Osteoblast (primary cell): ENCODE results near the gene C10orf71. TPM values are rescaled to one million over a fixed set of nuclear protein-coding genes. Genes with fewer than 3 reads are reported as not detected.

Experiments used
- DNase-seq: peaks from one replicate; pipeline ENCODE4 v3.0.0; 2011; ENCODE audit warnings: low spot score, mixed read lengths; ENCODE audit not compliant: insufficient read length; ENCODE audit errors: missing footprints
- H2AFZ ChIP-seq: 2 replicates; pipeline ENCODE4 v1.6.0; 2011; ENCODE audit warnings: mild to moderate bottlenecking, low read length
- H3K27ac ChIP-seq: 2 replicates; pipeline ENCODE4 v1.5.1; 2011; ENCODE audit warnings: mild to moderate bottlenecking, low read depth, low read length, moderate library complexity
- H3K27me3 ChIP-seq: 2 replicates; pipeline ENCODE4 v1.6.0; 2012; ENCODE audit warnings: mild to moderate bottlenecking, control low read depth, inconsistent platforms, low read length, moderate library complexity; ENCODE audit not compliant: insufficient read depth
- H3K36me3 ChIP-seq: 2 replicates; pipeline ENCODE4 v1.5.1; 2011; ENCODE audit warnings: mild to moderate bottlenecking, low read length, control low read depth, moderate library complexity; ENCODE audit not compliant: insufficient read depth
- H3K4me1 ChIP-seq: 2 replicates; pipeline ENCODE4 v1.5.1; 2011; ENCODE audit warnings: mild to moderate bottlenecking, low read length, control low read depth, moderate library complexity; ENCODE audit not compliant: insufficient read depth
- H3K4me2 ChIP-seq: 2 replicates; pipeline ENCODE4 v1.6.0; 2011; ENCODE audit warnings: mild to moderate bottlenecking, low read length; ENCODE audit not compliant: insufficient read depth
- H3K4me3 ChIP-seq: fragments of 200-600 bp; sonication (generic); 3 replicates; pipeline ENCODE4 v1.5.1; 2012; ENCODE audit warnings: mild to moderate bottlenecking, low read length, inconsistent platforms; ENCODE audit not compliant: insufficient read depth
- H3K79me2 ChIP-seq: 2 replicates; pipeline ENCODE4 v1.6.0; 2012; ENCODE audit warnings: mild to moderate bottlenecking, low read length, control low read depth, inconsistent platforms; ENCODE audit not compliant: insufficient read depth
- H3K9me3 ChIP-seq: 2 replicates; pipeline ENCODE4 v1.5.1; 2011; ENCODE audit warnings: low read depth, low read length, control low read depth
- H4K20me1 ChIP-seq: 2 replicates; pipeline ENCODE4 v1.6.0; 2012; ENCODE audit warnings: mild to moderate bottlenecking, low read length, control low read depth; ENCODE audit not compliant: insufficient read depth
- CTCF ChIP-seq: IDR thresholded peaks from 2 replicates; pipeline ENCODE4 v1.5.1; 2011; ENCODE audit warnings: mild to moderate bottlenecking, low read depth, low read length, moderate library complexity; ENCODE audit errors: extremely low read depth
- total RNA-seq: library from RNA; depleted of rRNA; stranded (reverse); fragments of >200 nt; gene quantifications from 2 replicates; pipeline ENCODE4 v1.2.3, GENCODE V29; 2012

C10orf71 gene
- total RNA-seq, 1 donor, result not detected

- no peak overlapping the region for H3K4me2 ChIP-seq
- no peak for TF ChIP-seq CTCF
- no peaks in the 10 kb centered on the region for H3K79me2 ChIP-seq
- no peaks in the 10 kb centered on the region for H3K36me3 ChIP-seq
- no peaks in the 10 kb centered on the region for H3K27me3 ChIP-seq
- peaks cover 3% of the 10 kb centered on the region for H3K9me3 ChIP-seq
- H3K27ac ChIP-seq, result no peak overlapping the region
- H2AFZ ChIP-seq, result no peak overlapping the region
- no peak for DNase-seq
- no peak overlapping the region for H3K4me3 ChIP-seq
- no peaks in the 10 kb centered on the region for H3K4me1 ChIP-seq
- H4K20me1 ChIP-seq, result no peaks in the 10 kb centered on the region
Measured at GRCh38 chr10:49350846-49351532, 52.0 kb downstream of the C10orf71 start.

GRCh38 chr10:49351669-49352068, 52.7 kb downstream of the C10orf71 start:
- no peak overlapping the region for H3K27ac ChIP-seq
- H3K27me3 ChIP-seq, result no peaks in the 10 kb centered on the region
- H3K4me3 ChIP-seq, result no peak overlapping the region
- H3K79me2 ChIP-seq, result no peaks in the 10 kb centered on the region
- no peak for TF ChIP-seq CTCF
- peaks cover 3% of the 10 kb centered on the region for H3K9me3 ChIP-seq
- no peak overlapping the region for H3K4me2 ChIP-seq
- H3K36me3 ChIP-seq, result no peaks in the 10 kb centered on the region
- H2AFZ ChIP-seq, result no peak overlapping the region
- no peak for DNase-seq
- H3K4me1 ChIP-seq, result no peaks in the 10 kb centered on the region
- no peaks in the 10 kb centered on the region for H4K20me1 ChIP-seq

GRCh38 chr10:49352323-49352722, 53.4 kb downstream of the C10orf71 start:
- Histone ChIP-seq H3K9me3 (peaks cover 3% of the 10 kb centered on the region), H2AFZ (no peak overlapping the region), H3K4me3 (no peak overlapping the region), H4K20me1 (no peaks in the 10 kb centered on the region), H3K4me1 (no peaks in the 10 kb centered on the region), H3K4me2 (no peak overlapping the region), H3K27me3 (no peaks in the 10 kb centered on the region), H3K36me3 (no peaks in the 10 kb centered on the region), H3K79me2 (no peaks in the 10 kb centered on the region), H3K27ac (no peak overlapping the region)
- TF ChIP-seq CTCF, result no peak
- DNase-seq, result no peak

GRCh38 chr10:49353026-49353894, 54.3 kb downstream of the C10orf71 start:
- H3K4me3 ChIP-seq, result no peak overlapping the region
- no peak overlapping the region for H3K27ac ChIP-seq
- H3K9me3 ChIP-seq, result peaks cover 3% of the 10 kb centered on the region
- H2AFZ ChIP-seq, result no peak overlapping the region
- TF ChIP-seq CTCF, result no peak
- H3K79me2 ChIP-seq, result no peaks in the 10 kb centered on the region
- H3K27me3 ChIP-seq, result no peaks in the 10 kb centered on the region
- H3K4me2 ChIP-seq, result no peak overlapping the region
- H4K20me1 ChIP-seq, result no peaks in the 10 kb centered on the region
- no peaks in the 10 kb centered on the region for H3K36me3 ChIP-seq
- no peaks in the 10 kb centered on the region for H3K4me1 ChIP-seq
- no peak for DNase-seq
